GM19239 (cell line): ENCODE measurements around the gene CYP11A1.

ENCODE experiments used
- DNase-seq: peaks from one replicate; pipeline ENCODE4 v3.0.0; 2011; ENCODE audit warnings: low spot score; ENCODE audit not compliant: insufficient read length
- FAIRE-seq: peaks from 2 replicates; lab custom pipeline; 2011; peaks lifted over from hg19 to GRCh38; lab: Jason Lieb, UNC

CYP11A1 gene

GRCh38 chr15:74367296-74367854 lies at the start of gene CYP11A1:
Gene CYP11A1, minus strand, starts transcription at chr15:74367646. Its CDS starts 61 bp downstream, at chr15:74367585.
- FAIRE-seq = no peak
- no peak for DNase-seq

- FAIRE-seq (no peak), DNase-seq (no peak)
Measured at GRCh38 chr15:74417225-74417624, 49.8 kb upstream of the CYP11A1 start.

GRCh38 chr15:74415966-74416916 lies 48.8 kb upstream of the CYP11A1 start:
- DNase-seq (no peak), FAIRE-seq (no peak)

GRCh38 chr15:74414603-74415338 lies 47.3 kb upstream of the CYP11A1 start:
- no peak for FAIRE-seq
- DNase-seq = no peak

- FAIRE-seq (no peak), DNase-seq (no peak)
Measured at GRCh38 chr15:74414081-74414580, 46.7 kb upstream of the CYP11A1 start.

GRCh38 chr15:74413350-74414080 lies 46.1 kb upstream of the CYP11A1 start:
- DNase-seq = no peak

GRCh38 chr15:74412159-74412558 lies 44.7 kb upstream of the CYP11A1 start:
- DNase-seq (no peak), FAIRE-seq (no peak)

More at GRCh38 chr15:74413350-74414080, 46.1 kb upstream of the CYP11A1 start:
- no peak for FAIRE-seq

DNA sequence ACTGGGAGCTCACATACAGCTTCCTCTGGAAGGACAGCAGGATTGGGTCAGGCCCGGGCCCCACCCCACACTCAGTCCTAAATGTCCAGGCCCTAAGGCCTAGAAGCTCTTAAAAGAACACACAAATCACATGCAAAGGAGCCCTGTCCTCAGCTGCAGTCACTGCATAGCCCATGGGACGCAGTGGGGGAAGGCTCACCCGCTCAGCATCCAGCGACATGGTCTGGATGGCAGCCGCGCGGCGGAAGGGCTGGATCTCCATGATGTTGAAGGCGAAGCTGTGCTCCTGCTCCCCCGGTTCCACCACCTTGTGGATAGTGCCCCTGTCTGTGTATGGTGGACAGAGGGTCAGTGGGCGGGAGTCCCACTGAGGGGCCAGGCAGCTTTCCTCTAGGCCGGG lies 44.2 kb upstream of the CYP11A1 start:
- FAIRE-seq = no peak

DNA sequence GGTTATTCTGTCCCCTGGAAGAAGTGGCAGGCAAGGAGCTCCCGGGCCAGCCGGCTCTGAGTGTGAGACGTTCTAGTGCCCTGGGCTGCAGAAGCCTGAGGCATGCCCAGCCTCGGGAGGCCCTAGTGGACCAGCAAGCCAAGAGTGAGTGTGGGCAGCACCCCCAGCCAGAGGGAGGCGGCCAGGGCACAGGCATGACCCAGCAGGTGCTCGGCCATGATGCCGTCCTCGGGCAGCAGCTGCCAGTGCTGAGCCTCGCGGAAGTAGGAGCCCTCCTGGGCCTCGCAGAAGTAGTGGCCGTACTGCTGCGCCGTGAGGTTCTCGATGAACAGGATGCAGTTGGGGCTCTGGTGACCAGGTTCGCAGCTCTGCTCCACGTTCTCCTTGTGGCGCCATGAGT lies 43.1 kb upstream of the CYP11A1 start:
- no peak for FAIRE-seq
- no peak for DNase-seq

More for the DNA sequence above, 44.2 kb upstream of the CYP11A1 start:
- DNase-seq = no peak

DNA sequence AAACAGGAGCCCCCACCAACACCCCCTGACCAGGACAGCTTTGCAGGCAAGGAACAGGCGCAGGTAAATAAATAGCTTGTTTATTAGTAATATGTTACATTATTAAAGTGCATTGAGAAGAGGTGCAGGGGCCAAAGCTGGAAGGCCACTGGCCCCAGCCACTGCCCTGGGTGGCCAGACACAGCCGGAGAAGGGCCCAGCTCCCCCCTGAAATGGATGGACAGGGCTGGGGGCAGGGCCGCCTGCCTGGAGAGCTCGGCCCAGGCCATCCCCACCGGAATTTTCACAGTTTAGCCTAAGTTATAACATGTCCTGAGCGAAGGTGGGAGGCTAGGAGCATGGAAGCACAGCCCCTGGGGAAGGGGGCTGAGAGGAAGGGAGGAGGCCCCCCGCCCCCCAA lies 41.8 kb upstream of the CYP11A1 start:
- DNase-seq (no peak), FAIRE-seq (no peak)

DNA sequence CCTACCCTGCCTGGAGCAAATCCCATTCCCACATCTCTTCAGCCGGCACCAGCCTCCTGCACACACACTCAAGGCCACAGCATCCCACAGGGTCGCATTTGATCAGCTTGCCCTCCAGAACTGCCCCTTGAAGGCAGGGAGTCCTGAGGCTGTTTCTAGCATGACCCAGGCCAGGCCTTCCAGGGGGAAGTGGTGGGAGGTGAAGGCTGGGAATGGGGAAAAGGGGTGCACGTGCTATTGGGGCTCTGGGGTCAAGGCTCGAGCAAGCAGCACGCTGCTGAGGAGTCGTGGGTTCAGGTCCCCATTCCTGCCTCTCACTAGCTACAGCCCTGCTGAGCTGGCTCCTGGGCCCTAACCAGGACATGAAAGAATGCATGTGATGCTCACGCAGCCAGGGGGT lies 41.4 kb upstream of the CYP11A1 start:
- no peak for FAIRE-seq

GRCh38 chr15:74408385-74408784 lies 40.9 kb upstream of the CYP11A1 start:
- DNase-seq = no peak
- no peak for FAIRE-seq

More for the DNA sequence above, 41.4 kb upstream of the CYP11A1 start:
- no peak for DNase-seq

DNA sequence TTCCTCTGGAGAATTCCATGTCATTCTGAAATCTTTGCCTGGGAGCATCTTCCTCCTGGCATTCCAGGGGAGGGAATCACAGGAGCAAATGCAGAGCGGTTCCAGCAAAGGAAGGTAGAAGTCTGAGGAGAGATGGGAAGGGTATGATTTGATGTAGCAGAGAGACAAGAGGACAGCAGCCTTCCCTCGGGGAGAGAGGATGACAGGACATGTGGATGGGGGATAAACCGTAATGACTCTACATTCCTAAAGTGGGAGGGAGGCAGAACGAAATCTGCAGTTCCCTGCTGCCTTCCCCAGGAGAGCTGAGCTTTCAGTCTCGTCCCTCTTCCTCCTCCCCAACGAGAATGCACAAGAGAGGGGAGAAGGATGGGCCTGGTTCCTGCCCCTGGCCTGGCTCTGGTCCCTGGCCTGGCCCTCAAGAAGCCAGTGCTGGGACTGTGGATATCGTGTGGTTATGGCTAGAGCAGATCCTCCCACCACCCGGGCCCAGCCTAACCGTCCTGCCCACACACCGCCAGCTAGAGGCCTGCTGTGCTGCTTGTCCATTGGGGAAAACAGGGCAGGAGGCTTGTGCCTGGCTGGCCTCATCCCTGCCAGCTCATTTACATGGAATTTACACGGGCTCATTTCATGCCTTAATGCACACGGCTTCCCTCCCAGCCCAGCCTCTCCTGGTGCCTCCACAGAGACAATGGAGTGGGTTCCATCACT lies 39.7 kb upstream of the CYP11A1 start:
- DNase-seq (no peak), FAIRE-seq (no peak)

DNA sequence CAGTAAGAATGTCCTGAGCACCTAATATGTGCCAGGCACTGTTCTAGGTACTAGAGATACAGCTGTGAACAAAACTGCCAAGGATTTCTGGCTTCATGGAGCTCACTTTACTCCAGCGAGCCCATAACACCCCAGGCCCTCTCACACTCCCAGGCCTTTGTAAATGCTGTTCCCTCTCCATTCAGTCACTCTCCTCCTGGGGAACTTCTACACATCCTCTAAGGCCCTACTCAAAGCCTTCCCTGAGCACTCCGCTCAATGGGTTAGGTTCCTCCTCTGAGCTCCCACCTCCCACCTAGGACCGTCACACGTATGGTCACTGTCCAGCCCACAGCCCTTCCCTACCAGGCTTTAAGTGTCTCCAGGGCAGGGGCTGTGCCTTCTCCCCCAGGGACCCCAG lies 39.1 kb upstream of the CYP11A1 start:
- no peak for FAIRE-seq
- DNase-seq = no peak

DNA sequence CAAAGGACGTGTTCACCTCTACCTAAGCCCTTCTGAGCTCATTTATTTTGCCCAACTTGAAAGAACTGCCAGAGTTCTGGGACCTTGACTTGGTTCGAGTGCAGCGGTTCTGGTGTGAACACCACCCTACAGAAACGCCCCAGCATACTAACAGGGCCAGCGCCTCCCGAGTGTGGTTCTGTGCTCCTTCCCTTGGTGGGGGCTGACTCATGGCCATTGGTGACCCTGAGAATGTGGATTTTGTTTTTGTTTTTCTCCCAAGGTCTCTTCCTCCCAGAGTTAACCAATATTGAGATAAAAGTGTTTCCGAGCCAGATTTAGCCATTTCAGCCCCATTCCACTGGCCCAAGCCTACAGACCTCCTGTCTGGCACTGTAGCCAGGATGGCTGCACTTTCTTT lies 38.4 kb upstream of the CYP11A1 start:
- no peak for DNase-seq
- peak; percentile 51 for FAIRE-seq

DNA sequence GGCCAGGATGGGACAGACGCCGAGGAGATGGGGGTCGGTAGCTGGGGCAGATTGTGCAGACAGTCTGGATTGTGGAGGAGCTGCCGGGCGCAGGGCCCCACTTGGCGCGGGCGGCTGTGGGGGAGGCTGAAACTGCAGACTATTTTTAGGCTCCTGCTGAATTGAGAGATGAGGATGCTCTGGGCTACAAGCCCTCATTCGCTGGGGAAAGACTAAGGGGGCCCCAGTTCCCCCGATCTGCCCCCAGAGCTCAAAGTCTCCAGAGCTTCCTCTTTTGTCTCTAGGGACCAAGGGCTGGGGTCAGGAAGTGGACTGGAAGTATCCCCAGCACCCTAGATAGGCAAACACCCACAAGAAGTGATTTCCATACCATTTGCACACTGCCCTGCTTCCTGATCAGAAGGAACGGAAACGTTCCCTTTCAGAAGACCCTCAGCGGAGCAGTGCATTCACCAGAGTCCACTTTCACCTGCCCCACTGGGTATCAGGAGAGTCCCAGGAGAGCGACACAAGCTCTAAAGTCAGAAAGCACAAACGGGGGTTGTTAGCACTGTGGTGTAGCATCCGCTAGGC lies 36.6 kb upstream of the CYP11A1 start:
- FAIRE-seq = peak; percentile 93
- DNase-seq = peak; percentile 82

DNA sequence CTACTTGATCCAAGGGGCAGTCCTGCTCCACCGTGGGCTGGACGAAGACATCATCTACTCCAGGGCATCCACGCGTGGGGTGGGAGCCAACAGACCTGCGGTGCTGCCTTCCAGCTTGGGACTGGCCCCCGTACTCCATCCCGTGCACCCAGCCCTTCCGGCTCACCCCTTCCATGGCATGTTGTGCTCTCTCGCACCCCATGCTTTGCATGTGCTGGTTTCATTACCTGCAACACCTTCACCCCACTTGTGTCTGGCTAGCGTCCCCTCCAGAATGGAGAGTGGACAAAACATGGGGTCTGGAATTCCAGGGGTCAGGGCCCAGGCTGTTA lies 36.1 kb upstream of the CYP11A1 start:
- FAIRE-seq (no peak), DNase-seq (no peak)

- FAIRE-seq = peak; percentile 94
- peak; percentile 50 for DNase-seq
Measured at GRCh38 chr15:74402873-74403587, 35.6 kb upstream of the CYP11A1 start.
